NCI-H2196 treated with DMSO at 0.1 percent for 48 hours (cell line): ENCODE results near the gene SMYD3.
A peak's percentile ranks its signal among the peaks of the same experiment; 100 is the strongest.

ENCODE experiments used
- DNase-seq: peaks from one replicate; lab custom pipeline; 2025; ENCODE audit not compliant: unreplicated experiment; lab: John Stamatoyannopoulos, UW

Gene SMYD3

DNA sequence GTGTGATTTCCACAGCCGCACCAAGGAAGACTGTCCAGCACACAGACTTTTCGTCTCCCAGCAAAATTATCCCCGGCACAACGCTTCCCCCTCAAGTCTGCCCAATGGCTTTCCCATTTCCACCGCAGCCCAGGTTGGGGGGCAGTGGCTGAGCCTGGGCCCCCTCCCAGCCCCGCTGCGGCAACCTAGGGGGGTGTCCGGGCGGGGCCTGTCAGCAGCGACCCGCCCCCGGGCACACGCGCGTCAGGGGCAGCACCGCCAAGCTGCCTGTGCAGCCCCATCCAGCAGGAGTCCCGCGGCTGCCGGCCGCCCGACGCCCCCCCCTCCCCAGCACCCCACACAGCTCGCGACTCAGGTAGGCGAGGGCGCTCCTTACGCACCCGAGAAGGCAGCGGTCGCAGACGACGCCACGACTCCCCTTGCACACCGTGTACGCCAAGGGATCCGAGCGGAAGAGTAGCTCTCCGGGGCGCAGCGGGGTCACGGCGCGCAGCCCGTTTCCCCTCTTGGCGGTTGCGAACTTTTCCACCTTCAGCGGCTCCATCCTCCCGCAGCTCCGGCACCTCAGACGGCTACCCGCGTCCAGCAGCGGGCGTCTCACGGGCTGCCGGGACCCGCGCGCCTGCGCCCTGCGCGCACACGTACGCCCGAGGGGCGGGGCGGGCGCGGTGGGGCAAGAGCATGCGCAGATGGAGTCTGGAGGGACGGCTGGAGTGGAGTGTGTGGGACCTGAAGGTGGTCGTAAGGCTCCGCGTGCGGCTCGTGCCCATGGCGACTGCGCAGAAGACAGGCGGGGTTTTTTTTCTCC lies at the start of gene SMYD3:
Gene SMYD3 (minus strand): TSS at position 606 of the 808 bp plus-strand sequence.
- peak; percentile 21 for DNase-seq

DNA sequence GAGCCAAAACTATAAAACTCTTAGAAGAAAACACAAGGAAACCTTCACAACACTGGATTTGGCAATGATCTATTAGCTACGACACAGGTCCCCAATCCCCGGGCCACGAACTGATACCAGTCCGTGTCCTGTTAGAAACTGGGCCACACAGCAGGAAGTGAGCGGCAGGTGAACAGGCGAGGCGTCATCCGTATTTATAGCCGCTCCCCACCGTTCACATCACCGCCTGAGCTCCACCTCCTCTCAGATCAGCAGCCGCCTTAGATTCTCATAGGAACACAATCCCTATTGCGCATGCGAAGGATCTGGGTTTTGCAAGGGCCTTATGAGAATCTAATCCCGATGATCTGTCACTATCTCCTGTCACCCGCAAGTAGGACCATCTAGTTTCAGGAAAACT lies 47.1 kb upstream of the SMYD3 start:
- no peak for DNase-seq

- DNase-seq: no peak
Measured at GRCh38 chr1:246552110-246552509, 45.0 kb upstream of the SMYD3 start.

- no peak for DNase-seq
Measured at GRCh38 chr1:246550402-246550801, 43.3 kb upstream of the SMYD3 start.

GRCh38 chr1:246549665-246550064 lies 42.6 kb upstream of the SMYD3 start:
- DNase-seq: no peak

DNA sequence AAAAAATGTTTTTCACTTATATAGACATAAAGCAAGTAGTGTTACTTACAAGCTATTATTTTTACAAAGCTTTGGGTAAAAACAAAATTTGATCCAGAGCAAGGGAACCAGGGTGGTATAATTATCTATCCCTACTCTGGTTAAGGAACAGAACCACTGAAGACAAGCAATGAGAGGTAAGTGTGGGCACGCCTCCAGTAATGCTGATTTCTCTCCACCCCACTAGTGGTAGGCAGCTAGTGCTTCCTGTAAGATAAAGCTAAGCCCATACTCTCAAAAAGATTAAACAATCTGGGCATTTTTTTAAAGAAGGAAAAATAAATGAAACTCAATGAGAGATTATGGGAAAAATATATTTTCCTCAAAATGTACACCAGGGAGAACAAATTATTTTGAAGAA lies 36.9 kb upstream of the SMYD3 start:
- DNase-seq: no peak

GRCh38 chr1:246540738-246541491 lies 33.8 kb upstream of the SMYD3 start:
- no peak for DNase-seq

DNA sequence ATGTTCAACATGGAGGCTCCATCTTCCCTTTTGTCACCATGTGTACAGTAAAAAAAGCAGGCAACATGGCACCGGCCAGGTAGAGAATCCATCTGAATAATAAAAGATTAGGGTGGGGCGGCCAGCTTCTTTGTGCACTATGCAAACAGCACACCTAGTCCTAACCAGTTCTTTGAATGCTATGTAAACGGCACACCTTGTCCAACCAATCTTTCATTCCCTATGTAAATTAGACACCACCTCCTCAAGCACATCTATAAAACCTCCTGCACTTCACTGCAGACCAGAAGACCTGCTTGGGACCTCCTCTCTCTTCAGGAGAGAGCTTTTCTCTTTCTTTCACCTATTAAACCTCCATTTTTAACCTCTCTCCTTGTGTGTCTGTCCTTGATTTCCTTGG lies 30.8 kb upstream of the SMYD3 start:
- no peak for DNase-seq

GRCh38 chr1:246537441-246537840 lies 30.4 kb upstream of the SMYD3 start:
- DNase-seq: no peak

DNA sequence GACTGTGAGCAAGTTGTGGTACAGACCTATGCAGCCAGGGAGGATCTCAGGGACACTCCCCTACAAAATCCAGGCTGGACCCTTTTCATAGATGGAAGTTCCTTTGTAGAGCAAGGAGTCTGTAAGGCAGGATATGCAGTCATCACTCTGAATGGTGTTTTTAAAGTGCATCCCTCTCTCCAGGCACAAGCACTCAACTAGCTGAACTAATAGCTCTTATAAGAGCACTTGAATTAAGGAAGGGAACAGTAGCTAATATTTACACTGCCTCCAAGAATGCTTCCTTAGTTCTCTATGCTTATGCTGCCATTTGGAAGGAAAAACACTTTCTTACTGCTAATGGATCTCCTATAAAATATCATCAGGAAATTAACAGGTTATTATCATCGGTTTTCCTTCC lies 27.0 kb upstream of the SMYD3 start:
- no peak for DNase-seq

GRCh38 chr1:246533371-246533905 lies 26.4 kb upstream of the SMYD3 start:
- no peak for DNase-seq

DNA sequence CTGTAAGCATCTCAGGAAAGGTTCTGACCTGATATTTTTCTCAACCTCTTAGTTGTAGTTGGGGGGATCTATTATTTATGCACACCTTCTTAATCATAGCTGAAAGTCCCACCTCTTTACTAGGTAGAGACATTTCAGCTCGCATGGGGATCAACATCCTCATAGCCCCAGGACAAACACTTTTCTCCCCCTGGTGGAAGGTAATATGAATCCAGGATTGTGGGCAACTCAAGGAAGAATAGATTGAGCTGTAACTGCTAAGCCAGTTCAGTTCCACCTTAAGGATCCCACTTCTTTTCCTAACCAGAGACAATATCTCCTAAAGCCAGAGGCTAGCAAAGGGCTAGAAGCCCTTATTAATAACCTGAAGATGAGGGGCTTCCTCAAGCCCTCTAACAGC lies 25.4 kb upstream of the SMYD3 start:
- no peak for DNase-seq

- no peak for DNase-seq
Measured at GRCh38 chr1:246530482-246530881, 23.4 kb upstream of the SMYD3 start.

GRCh38 chr1:246528933-246529731 lies 22.1 kb upstream of the SMYD3 start:
- no peak for DNase-seq

DNA sequence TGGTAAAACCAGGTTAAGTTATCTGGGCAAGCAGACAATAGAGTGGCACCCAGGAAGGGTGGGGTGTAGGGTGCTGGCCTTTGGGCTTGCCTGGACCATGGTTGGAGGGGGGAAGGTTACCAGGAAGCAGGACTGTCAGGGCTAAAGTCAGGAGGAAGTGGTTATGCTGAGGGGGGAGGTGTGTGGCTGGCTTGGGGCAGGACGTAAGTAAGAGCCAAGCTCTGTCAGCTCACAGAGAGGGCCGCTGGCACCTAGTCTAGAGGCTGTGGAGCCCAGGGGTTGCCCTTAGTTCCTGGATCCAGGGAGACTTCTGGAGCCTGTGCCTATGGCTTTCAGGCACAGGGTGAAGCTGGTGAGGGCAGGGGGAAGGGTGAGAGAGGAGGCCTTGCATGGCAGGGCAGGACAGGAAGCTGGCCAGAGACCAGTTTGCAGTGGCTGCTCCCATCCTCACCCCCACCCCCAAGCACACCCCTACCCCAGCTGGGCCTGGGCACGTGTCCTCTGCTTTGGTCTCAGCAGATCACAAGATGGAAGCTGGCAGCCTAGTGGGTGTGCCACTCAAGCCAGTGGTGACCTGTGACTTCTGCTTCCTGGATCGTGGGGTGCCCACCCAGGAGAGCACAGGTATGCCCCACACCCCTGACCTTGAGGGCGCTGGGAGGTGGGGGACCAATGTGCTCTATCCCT lies 20.5 kb upstream of the SMYD3 start:
- DNase-seq: no peak

GRCh38 chr1:246526915-246527314 lies 19.8 kb upstream of the SMYD3 start:
- DNase-seq: no peak

DNA sequence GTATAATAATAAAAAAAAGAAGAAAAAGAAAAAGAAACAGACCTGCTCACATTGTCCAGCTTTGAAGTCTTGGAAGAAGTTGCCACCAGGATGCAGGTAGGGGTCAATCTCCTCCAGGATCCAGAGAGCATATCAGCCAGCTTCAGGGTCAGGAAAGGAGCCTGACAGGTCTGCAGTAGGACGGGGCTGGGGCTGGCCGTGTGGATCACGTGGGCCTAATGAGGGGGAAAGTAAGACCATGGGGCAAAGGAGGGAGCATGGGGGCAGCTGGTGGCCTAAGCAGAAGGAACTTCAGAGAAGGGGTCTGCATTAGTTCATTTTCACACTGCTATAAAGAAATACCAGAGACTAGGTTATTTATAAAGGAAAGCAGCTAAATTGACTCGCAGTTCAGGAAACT lies 19.3 kb upstream of the SMYD3 start:
- no peak for DNase-seq

DNA sequence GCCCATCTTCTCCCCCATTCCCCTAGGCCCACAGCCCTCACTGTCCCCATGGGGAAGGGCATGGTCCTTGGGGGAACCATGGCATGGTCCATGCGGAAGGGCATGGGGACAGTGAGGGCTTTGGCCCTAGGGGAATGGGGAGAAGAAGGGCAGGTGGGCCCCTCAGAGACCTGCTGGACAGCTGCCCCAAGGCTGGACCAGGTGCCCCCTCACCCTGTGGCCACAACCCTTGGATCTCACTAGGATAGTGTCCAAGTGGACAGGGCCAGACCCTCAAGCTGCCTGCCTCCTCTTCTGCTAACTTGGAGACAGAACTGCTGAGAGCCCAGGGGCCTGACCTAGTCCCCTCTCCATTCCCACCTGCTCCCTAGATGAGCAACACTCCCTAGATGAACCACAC lies 12.4 kb upstream of the SMYD3 start:
- DNase-seq: no peak

- DNase-seq: no peak
Measured at GRCh38 chr1:246518456-246519205, 11.6 kb upstream of the SMYD3 start.

- no peak for DNase-seq
Measured at GRCh38 chr1:246517391-246517790, 10.3 kb upstream of the SMYD3 start.
